Measurements from ENCODE around the gene AUTS2. TPM values are rescaled to one million over a fixed set of nuclear protein-coding genes. Genes with fewer than 3 reads are reported as not detected.

The AUTS2 gene
- total RNA-seq, 1 experiment from 2014 or later, result 2.5 TPM

GRCh38 chr7:70098133-70098561 lies 499.9 kb downstream of the AUTS2 start:
- DNase-seq (ENCODE audit: low read depth, low spot score), result no peak
- in situ Hi-C loops (cut with HindIII; ENCODE audit: low pct_unique_long_range_greater_than_20kb, low sequenced_read_pairs) (no loop called here), intact Hi-C loops (cut with micrococcal nuclease; ENCODE audit: unreplicated experiment) (no loop called here)
- ChIA-PET POLR2A (no interaction called here), CTCF (no interaction called here)
- no TSS peak for BruUV-seq (replicated peaks)
- ATAC-seq, result no peak
- TF ChIP-seq POLR2AphosphoS5 (IDR thresholded peaks at IDR 0.05; ENCODE audit: low read depth, low read length) (no peak), TCF7L2 (IDR thresholded peaks at IDR 0.05; ENCODE audit: low read depth, low read length) (0 out of 2 replicates have a peak, but pooled peaks have one; percentile 36)
- Histone ChIP-seq H3K4me1 (ENCODE audit: control insufficient read depth, insufficient read depth, low read length) (no peaks in the 10 kb centered on the region; the same call in 1 of the 2 replicates), H3K27ac (ENCODE audit: low read length) (no peak overlapping the region), H3K4me3 (ENCODE audit: low read depth in 2 of 2, low read length in 2 of 2) (no peak overlapping the region), H3K36me3 (ENCODE audit: control insufficient read depth, insufficient read depth, low read length) (no peaks in the 10 kb centered on the region), H3K9me3 (ENCODE audit: control insufficient read depth, insufficient read depth, low read depth, low read length) (no peaks in the 10 kb centered on the region), H3K27me3 (ENCODE audit: control insufficient read depth, insufficient read depth, low read length) (no peaks in the 10 kb centered on the region)

- DNase-seq (ENCODE audit: low read depth, low spot score) (no peak), ATAC-seq (no peak)
- Histone ChIP-seq H3K27ac (ENCODE audit: low read length) (no peak overlapping the region), H3K27me3 (ENCODE audit: control insufficient read depth, insufficient read depth, low read length) (no peaks in the 10 kb centered on the region), H3K36me3 (ENCODE audit: control insufficient read depth, insufficient read depth, low read length) (no peaks in the 10 kb centered on the region), H3K4me1 (ENCODE audit: control insufficient read depth, insufficient read depth, low read length) (no peaks in the 10 kb centered on the region; the same call in 1 of the 2 replicates), H3K9me3 (ENCODE audit: control insufficient read depth, insufficient read depth, low read depth, low read length) (no peaks in the 10 kb centered on the region), H3K4me3 (ENCODE audit: low read depth in 2 of 2, low read length in 2 of 2) (no peak overlapping the region)
- ChIA-PET POLR2A (no interaction called here), CTCF (no interaction called here)
- intact Hi-C loops (cut with micrococcal nuclease; ENCODE audit: unreplicated experiment), result no loop called here
- TF ChIP-seq POLR2AphosphoS5 (IDR thresholded peaks at IDR 0.05; ENCODE audit: low read depth, low read length) (no peak), CTCF (IDR thresholded peaks at IDR 0.05) (no peak), REST (IDR thresholded peaks at IDR 0.05; ENCODE audit: insufficient read depth in 1 of 2, low read depth in 2 of 2, low read length in 1 of 2) (no peak), SIN3A (IDR thresholded peaks at IDR 0.05; ENCODE audit: borderline replicate concordance, insufficient read depth, low read depth, low read length) (no peak), TCF7L2 (IDR thresholded peaks at IDR 0.05; ENCODE audit: low read depth, low read length) (no peak)
- BruUV-seq (replicated peaks), result no TSS peak
- in situ Hi-C loops (cut with HindIII; ENCODE audit: low pct_unique_long_range_greater_than_20kb, low sequenced_read_pairs), result no loop called here
These were observed 500.8 kb downstream of the AUTS2 start for GRCh38 chr7:70098905-70099672.

GRCh38 chr7:70104243-70104642 lies 506.0 kb downstream of the AUTS2 start:
- no peaks in the 10 kb centered on the region for H3K9me3 ChIP-seq (ENCODE audit: control insufficient read depth, insufficient read depth, low read depth, low read length)
- intact Hi-C loops (cut with micrococcal nuclease; ENCODE audit: unreplicated experiment), result no loop called here
- no peaks in the 10 kb centered on the region for H3K27me3 ChIP-seq (ENCODE audit: control insufficient read depth, insufficient read depth, low read length)
- CTCF ChIA-PET, result no interaction called here
- H3K36me3 ChIP-seq (ENCODE audit: control insufficient read depth, insufficient read depth, low read length), result no peaks in the 10 kb centered on the region
- no peak for DNase-seq (ENCODE audit: low read depth, low spot score)
- H3K27ac ChIP-seq (ENCODE audit: low read length), result no peak overlapping the region
- no peak overlapping the region for H3K4me3 ChIP-seq (ENCODE audit: low read depth in 2 of 2, low read length in 2 of 2)
- no peak for ATAC-seq
- TF ChIP-seq SIN3A (IDR thresholded peaks at IDR 0.05; ENCODE audit: borderline replicate concordance, insufficient read depth, low read depth, low read length) (no peak), POLR2AphosphoS5 (IDR thresholded peaks at IDR 0.05; ENCODE audit: low read depth, low read length) (no peak), TCF7L2 (IDR thresholded peaks at IDR 0.05; ENCODE audit: low read depth, low read length) (no peak), REST (IDR thresholded peaks at IDR 0.05; ENCODE audit: insufficient read depth in 1 of 2, low read depth in 2 of 2, low read length in 1 of 2) (no peak), CTCF (IDR thresholded peaks at IDR 0.05) (no peak)
- no TSS peak for BruUV-seq (replicated peaks)
- in situ Hi-C loops (cut with HindIII; ENCODE audit: low pct_unique_long_range_greater_than_20kb, low sequenced_read_pairs), result no loop called here
- H3K4me1 ChIP-seq (ENCODE audit: control insufficient read depth, insufficient read depth, low read length), result no peaks in the 10 kb centered on the region
- POLR2A ChIA-PET, result interaction anchor here (0.9 kb wide), 1 partner anchor 20 kb away, joined by 4 read pairs; no protein-coding TSS in a partner anchor

Data from Panc1 (cell line).